Activated naive CD4-positive, alpha-beta T cell treated with anti-CD3 and anti-CD28 coated beads, Interleukin-2, amount 50 U/mL, for 24 hours (primary cell): ENCODE results near the gene FOXJ3.

Experiments
- H3K27ac Mint-ChIP-seq: one replicate; pipeline ENCODE4 v1.8.0; 2021; ENCODE audit warnings: mild to moderate bottlenecking, mixed read lengths
- H3K27me3 Mint-ChIP-seq: one replicate; pipeline ENCODE4 v1.8.0; 2021; ENCODE audit warnings: mixed read lengths
- H3K36me3 Mint-ChIP-seq: one replicate; pipeline ENCODE4 v1.8.0; 2021; ENCODE audit warnings: mixed read lengths
- H3K4me1 Mint-ChIP-seq: one replicate; pipeline ENCODE4 v1.8.0; 2021; ENCODE audit warnings: mixed read lengths
- H3K4me3 Mint-ChIP-seq: one replicate; pipeline ENCODE4 v1.8.0; 2021; ENCODE audit warnings: mild to moderate bottlenecking, mixed read lengths
- H3K9me3 Mint-ChIP-seq: one replicate; pipeline ENCODE4 v1.8.0; 2021; ENCODE audit warnings: mixed read lengths

FOXJ3 gene

DNA sequence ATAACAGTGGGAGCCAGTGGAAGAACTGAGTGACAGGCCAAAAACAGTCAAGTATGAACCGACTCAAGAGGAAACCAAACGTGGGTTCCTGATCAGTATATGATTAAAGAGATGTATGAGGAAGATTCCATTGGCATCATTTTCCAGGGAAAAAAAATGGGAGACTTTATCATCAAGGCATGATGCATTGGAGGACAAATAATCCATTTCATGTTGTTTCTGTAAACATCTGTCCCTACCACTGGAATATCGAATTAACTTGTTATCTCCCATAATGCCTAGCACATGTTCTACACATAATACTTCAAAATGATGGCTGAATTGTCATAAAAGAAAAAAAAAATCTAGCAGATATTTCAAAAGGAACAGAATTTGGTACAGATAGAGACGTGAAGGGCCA, 13.3 kb downstream of the FOXJ3 start:
- H3K36me3 Mint-ChIP-seq, result peaks cover 6% of the 10 kb centered on the region
- no peaks in the 10 kb centered on the region for H3K9me3 Mint-ChIP-seq
- H3K4me3 Mint-ChIP-seq, result peak overlapping the region; percentile 0
- H3K4me1 Mint-ChIP-seq, result peaks cover 94% of the 10 kb centered on the region
- no peaks in the 10 kb centered on the region for H3K27me3 Mint-ChIP-seq
- peak overlapping the region; percentile 48 for H3K27ac Mint-ChIP-seq

- no peaks in the 10 kb centered on the region for H3K9me3 Mint-ChIP-seq
- peaks cover 6% of the 10 kb centered on the region for H3K36me3 Mint-ChIP-seq
- H3K27ac Mint-ChIP-seq, result peak overlapping the region; percentile 43
- peak overlapping the region; percentile 49 for H3K4me3 Mint-ChIP-seq
- peaks cover 94% of the 10 kb centered on the region for H3K4me1 Mint-ChIP-seq
- H3K27me3 Mint-ChIP-seq, result no peaks in the 10 kb centered on the region
Observed at GRCh38 chr1:42320708-42321107, 14.3 kb downstream of the FOXJ3 start.

DNA sequence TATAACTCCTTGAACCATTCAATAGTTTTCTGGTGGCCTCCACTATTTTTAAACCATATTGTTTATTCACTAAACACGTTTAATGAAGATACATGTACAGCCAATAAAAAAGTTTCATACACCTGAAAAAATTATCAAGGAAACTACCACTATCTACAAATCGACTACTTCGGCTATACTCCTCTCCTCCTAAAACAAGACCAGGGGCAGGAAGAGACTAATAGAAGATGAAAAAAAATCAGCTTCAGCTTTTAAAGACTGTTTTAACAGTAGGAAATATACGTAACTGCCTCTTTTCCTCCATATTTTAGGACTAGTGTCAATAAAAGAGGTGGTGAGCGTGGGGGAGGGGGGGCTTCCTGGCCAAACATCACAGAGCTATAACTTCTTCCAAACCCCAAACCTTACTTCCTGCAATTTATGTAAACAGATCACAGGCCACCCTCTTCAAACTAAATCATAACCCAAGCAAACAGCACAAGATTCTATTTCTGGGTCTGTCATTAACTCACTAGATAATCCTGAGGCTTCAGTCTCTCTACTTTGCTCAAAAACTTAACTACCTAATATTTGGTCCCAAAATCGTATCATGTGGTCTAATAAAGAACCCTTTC, 15.1 kb downstream of the FOXJ3 start:
- no peaks in the 10 kb centered on the region for H3K9me3 Mint-ChIP-seq
- H3K27me3 Mint-ChIP-seq, result no peaks in the 10 kb centered on the region
- H3K36me3 Mint-ChIP-seq, result peaks cover 6% of the 10 kb centered on the region
- peaks cover 94% of the 10 kb centered on the region for H3K4me1 Mint-ChIP-seq
- H3K4me3 Mint-ChIP-seq, result peak overlapping the region; percentile 84
- peak overlapping the region; percentile 95 for H3K27ac Mint-ChIP-seq

GRCh38 chr1:42319128-42319851, 15.7 kb downstream of the FOXJ3 start:
- peak overlapping the region; percentile 95 for H3K27ac Mint-ChIP-seq
- peaks cover 94% of the 10 kb centered on the region for H3K4me1 Mint-ChIP-seq
- no peaks in the 10 kb centered on the region for H3K27me3 Mint-ChIP-seq
- H3K9me3 Mint-ChIP-seq, result no peaks in the 10 kb centered on the region
- H3K4me3 Mint-ChIP-seq, result peak overlapping the region; percentile 84
- peaks cover 6% of the 10 kb centered on the region for H3K36me3 Mint-ChIP-seq

GRCh38 chr1:42318601-42319000, 16.4 kb downstream of the FOXJ3 start:
- Mint-ChIP-seq H3K36me3 (peaks cover 6% of the 10 kb centered on the region), H3K4me1 (peaks cover 98% of the 10 kb centered on the region), H3K27ac (peak overlapping the region; percentile 44), H3K4me3 (no peak overlapping the region), H3K9me3 (no peaks in the 10 kb centered on the region), H3K27me3 (no peaks in the 10 kb centered on the region)

- Mint-ChIP-seq H3K27me3 (no peaks in the 10 kb centered on the region), H3K4me1 (peaks cover 96% of the 10 kb centered on the region), H3K36me3 (peaks cover 5% of the 10 kb centered on the region), H3K27ac (peak overlapping the region; percentile 37), H3K9me3 (no peaks in the 10 kb centered on the region), H3K4me3 (peak overlapping the region; percentile 1)
Observed at GRCh38 chr1:42317308-42317707, 17.7 kb downstream of the FOXJ3 start.

DNA sequence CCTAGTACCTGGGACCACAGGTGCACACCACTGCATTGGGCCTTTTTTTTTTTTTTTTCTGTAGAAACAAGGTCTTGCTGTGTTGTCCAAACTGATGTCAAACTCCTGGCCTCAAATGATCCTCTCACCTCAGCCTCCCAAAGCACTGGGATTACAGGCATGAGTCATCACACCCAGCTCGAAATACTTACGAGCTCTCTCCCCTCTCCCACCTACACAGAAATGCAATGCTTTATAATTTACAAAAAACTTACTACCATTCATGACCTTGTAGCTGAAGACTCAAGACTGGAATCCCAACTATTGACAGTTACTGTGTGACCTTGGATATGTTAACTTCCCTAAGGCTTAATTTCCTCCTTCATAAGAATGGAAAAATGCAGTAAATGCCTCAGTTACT, 18.7 kb downstream of the FOXJ3 start:
- H3K4me3 Mint-ChIP-seq, result no peak overlapping the region
- peak overlapping the region; percentile 26 for H3K27ac Mint-ChIP-seq
- H3K27me3 Mint-ChIP-seq, result no peaks in the 10 kb centered on the region
- H3K4me1 Mint-ChIP-seq, result peaks cover 94% of the 10 kb centered on the region
- H3K36me3 Mint-ChIP-seq, result peaks cover 5% of the 10 kb centered on the region
- H3K9me3 Mint-ChIP-seq, result no peaks in the 10 kb centered on the region

DNA sequence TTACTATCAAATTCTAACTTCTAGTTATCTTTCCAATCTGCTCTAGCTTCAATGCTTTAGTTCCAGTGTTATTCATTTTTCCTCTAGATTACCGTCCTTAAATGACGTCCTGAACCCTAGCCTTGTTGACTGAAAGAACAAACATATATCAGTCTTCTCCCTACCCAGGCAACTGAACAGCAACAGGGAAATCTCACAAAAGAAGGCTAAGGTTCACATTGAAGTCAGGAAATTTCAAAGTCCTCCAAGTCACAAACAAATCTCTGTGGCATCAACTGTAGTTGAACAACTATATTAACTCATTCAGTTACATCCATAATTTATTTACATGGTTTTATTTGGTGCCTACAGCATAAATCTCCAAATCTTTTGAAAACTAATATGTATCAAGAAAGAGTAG, 19.5 kb downstream of the FOXJ3 start:
- Mint-ChIP-seq H3K9me3 (no peaks in the 10 kb centered on the region), H3K27ac (no peak overlapping the region), H3K4me1 (peaks cover 93% of the 10 kb centered on the region), H3K4me3 (no peak overlapping the region), H3K27me3 (no peaks in the 10 kb centered on the region), H3K36me3 (peaks cover 8% of the 10 kb centered on the region)

DNA sequence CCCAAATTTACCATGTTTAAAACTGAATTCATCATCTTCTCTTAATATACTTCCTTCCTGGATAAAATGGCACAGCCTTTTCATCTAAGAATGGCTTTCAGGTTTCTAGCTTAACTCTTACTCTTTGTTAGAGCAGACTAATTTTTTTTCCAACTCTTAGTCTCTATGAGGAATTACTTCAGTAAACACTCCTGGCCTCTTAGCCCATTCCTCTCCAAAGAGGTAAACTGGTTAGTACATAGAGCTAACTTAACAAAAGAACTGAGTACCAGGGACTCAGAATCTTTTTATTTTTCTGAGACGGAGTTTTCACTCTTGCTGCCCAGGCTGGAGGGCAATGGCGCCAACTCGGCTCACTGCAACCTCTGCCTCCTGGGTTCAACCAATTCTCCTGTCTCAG, 21.1 kb downstream of the FOXJ3 start:
- Mint-ChIP-seq H3K27ac (no peak overlapping the region), H3K4me3 (no peak overlapping the region), H3K27me3 (no peaks in the 10 kb centered on the region), H3K4me1 (peaks cover 85% of the 10 kb centered on the region), H3K9me3 (no peaks in the 10 kb centered on the region), H3K36me3 (peaks cover 15% of the 10 kb centered on the region)

DNA sequence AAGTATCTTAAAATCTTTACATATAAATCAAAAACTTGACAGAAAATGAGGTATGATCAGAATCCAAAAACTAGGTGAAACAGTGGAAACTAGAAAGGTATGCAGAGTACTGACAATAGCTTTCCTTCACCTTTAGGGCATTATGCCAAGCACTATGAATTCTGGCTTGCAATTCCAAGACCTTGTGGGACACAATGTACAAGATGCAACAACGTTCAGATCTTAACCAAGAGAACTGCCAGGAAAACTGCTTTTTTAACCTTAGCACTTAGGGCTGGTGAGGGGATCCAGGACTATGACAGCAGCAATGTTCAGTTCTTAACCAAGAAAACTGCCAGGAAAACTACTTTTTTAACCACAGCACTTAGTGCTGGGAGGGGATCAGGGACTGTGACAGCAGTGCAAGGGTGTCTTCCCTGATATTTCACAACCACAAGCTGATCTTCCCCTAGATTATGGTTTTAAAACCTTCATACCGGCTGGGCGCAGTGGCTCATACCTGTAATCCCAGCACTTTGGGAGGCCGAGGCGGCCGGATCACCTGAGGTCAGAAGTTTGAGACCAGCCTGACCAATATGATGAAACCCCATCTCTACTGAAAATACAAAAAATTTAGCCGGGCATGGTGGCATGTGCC, 22.3 kb downstream of the FOXJ3 start:
- Mint-ChIP-seq H3K36me3 (peaks cover 22% of the 10 kb centered on the region), H3K27ac (no peak overlapping the region), H3K4me3 (no peak overlapping the region), H3K27me3 (no peaks in the 10 kb centered on the region), H3K4me1 (peaks cover 86% of the 10 kb centered on the region), H3K9me3 (no peaks in the 10 kb centered on the region)

- H3K36me3 Mint-ChIP-seq, result peaks cover 17% of the 10 kb centered on the region
- H3K4me1 Mint-ChIP-seq, result peaks cover 79% of the 10 kb centered on the region
- H3K27ac Mint-ChIP-seq, result no peak overlapping the region
- H3K27me3 Mint-ChIP-seq, result no peaks in the 10 kb centered on the region
- H3K9me3 Mint-ChIP-seq, result no peaks in the 10 kb centered on the region
- H3K4me3 Mint-ChIP-seq, result no peak overlapping the region
Observed at GRCh38 chr1:42311897-42312296, 23.1 kb downstream of the FOXJ3 start.

DNA sequence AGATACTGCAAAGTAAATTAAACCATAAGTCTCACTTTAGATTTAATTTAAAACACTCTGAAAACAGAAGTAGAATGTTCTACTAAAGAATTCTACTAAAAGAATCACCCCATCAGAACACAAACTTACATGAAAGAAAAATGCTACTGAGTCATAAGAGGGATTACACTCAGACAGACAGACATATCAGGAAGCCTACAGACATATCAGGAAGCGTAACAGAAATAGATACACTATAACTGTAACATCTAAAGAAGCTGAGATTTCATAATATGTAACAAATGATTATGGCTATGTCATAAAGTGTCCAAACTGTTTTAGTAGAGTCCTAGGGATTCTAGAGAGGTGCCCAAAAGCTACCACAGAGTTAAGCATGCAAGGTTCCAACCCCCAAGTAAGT, 23.9 kb downstream of the FOXJ3 start:
- H3K9me3 Mint-ChIP-seq, result no peaks in the 10 kb centered on the region
- H3K4me3 Mint-ChIP-seq, result no peak overlapping the region
- peaks cover 77% of the 10 kb centered on the region for H3K4me1 Mint-ChIP-seq
- H3K27ac Mint-ChIP-seq, result no peak overlapping the region
- peaks cover 18% of the 10 kb centered on the region for H3K36me3 Mint-ChIP-seq
- no peaks in the 10 kb centered on the region for H3K27me3 Mint-ChIP-seq

DNA sequence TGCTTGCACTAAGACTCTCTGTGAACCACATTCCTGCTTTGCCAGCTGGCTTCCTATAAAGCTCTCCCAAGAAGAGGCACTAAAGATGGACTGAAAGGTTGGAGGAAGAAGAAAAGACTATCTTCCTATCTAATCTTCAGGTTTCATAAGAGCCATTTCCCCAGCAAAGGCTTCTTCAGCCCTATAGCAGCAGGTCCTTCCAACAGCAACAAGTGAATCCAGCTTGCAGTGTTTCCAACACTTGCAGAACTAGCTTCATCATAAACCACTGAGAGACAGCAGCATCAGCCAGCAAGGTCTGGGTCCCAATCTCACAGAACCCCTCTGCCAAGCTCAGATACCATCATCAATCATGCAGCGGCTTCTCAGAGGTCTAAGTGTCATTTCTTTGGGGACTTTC, 28.1 kb downstream of the FOXJ3 start:
- peaks cover 42% of the 10 kb centered on the region for H3K36me3 Mint-ChIP-seq
- no peak overlapping the region for H3K4me3 Mint-ChIP-seq
- no peak overlapping the region for H3K27ac Mint-ChIP-seq
- H3K27me3 Mint-ChIP-seq, result no peaks in the 10 kb centered on the region
- H3K9me3 Mint-ChIP-seq, result peaks cover 5% of the 10 kb centered on the region
- peaks cover 69% of the 10 kb centered on the region for H3K4me1 Mint-ChIP-seq

- H3K4me1 Mint-ChIP-seq, result peaks cover 64% of the 10 kb centered on the region
- peaks cover 48% of the 10 kb centered on the region for H3K36me3 Mint-ChIP-seq
- H3K9me3 Mint-ChIP-seq, result peaks cover 10% of the 10 kb centered on the region
- no peaks in the 10 kb centered on the region for H3K27me3 Mint-ChIP-seq
- no peak overlapping the region for H3K27ac Mint-ChIP-seq
- no peak overlapping the region for H3K4me3 Mint-ChIP-seq
Observed at GRCh38 chr1:42305639-42306038, 29.4 kb downstream of the FOXJ3 start.

DNA sequence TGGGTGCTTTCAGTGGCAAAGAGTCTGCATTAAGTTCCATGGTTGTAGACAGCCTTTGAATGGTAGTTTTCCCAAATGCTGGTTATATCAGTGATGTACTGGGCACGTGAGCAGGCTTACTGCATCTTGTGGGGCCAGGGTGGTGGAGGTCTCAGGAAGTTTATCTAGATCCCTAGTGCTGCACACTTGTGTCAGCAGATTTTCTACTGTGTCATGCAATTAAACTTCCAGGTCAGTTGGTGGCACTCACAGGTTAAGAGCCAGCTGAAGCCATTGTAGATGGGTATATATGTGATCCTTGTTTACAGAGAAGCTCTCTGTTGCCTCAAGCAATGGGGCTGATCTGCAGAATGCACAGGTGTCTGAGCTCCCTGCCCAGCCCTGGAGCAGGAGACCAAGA, 33.0 kb downstream of the FOXJ3 start:
- no peak overlapping the region for H3K4me3 Mint-ChIP-seq
- peaks cover 39% of the 10 kb centered on the region for H3K36me3 Mint-ChIP-seq
- H3K4me1 Mint-ChIP-seq, result peaks cover 73% of the 10 kb centered on the region
- peaks cover 10% of the 10 kb centered on the region for H3K9me3 Mint-ChIP-seq
- H3K27ac Mint-ChIP-seq, result no peak overlapping the region
- H3K27me3 Mint-ChIP-seq, result no peaks in the 10 kb centered on the region

GRCh38 chr1:42298520-42298919, 36.5 kb downstream of the FOXJ3 start:
- H3K4me3 Mint-ChIP-seq, result peak overlapping the region; percentile 47
- peaks cover 54% of the 10 kb centered on the region for H3K4me1 Mint-ChIP-seq
- peaks cover 6% of the 10 kb centered on the region for H3K9me3 Mint-ChIP-seq
- H3K27ac Mint-ChIP-seq, result no peak overlapping the region
- peaks cover 29% of the 10 kb centered on the region for H3K36me3 Mint-ChIP-seq
- no peaks in the 10 kb centered on the region for H3K27me3 Mint-ChIP-seq
